ENCODE results near the gene NEB. TPM values are rescaled to one million over a fixed set of nuclear protein-coding genes. Genes with fewer than 3 reads are reported as not detected.

NEB gene
- total and polyA plus RNA-seq, 2 of the 4 experiments (the other 2 are of a cell fraction) = under 0.01 TPM; not detected in 1

GRCh38 chr2:151761687-151762086 is 27.4 kb upstream of the NEB start:
- BruUV-seq (replicated peaks) = no TSS peak
- Histone ChIP-seq H2BK15ac (ENCODE audit: low read depth, low read length) (no peak overlapping the region), H3K18ac (ENCODE audit: low read depth, low read length) (no peak overlapping the region), H2AK5ac (ENCODE audit: low read depth, low read length) (no peak overlapping the region), H3K4me2 (ENCODE audit: low read depth, low read length) (no peak overlapping the region), H3K4me1 (ENCODE audit: control insufficient read depth, insufficient read depth, low read length) (no peaks in the 10 kb centered on the region), H3K27ac (ENCODE audit: insufficient read depth, low read length) (no peak overlapping the region), H2AFZ (replicated peaks; ENCODE audit: low read length, poor library complexity) (no peak overlapping the region), H4K20me1 (ENCODE audit: insufficient read depth, low read length) (no peaks in the 10 kb centered on the region), H3K27me3 (ENCODE audit: control insufficient read depth, insufficient read depth, low read length) (no peaks in the 10 kb centered on the region; the same call in 1 of the 2 replicates), H2BK5ac (ENCODE audit: low read depth, low read length, poor library complexity, severe bottlenecking) (no peak overlapping the region), H3K9me1 (ENCODE audit: insufficient read depth, low read length) (no peaks in the 10 kb centered on the region), H3K14ac (replicated peaks; ENCODE audit: low read depth, low read length) (no peak overlapping the region), H3K9ac (ENCODE audit: low read depth, low read length) (no peak overlapping the region), H3K36me3 (ENCODE audit: control insufficient read depth, insufficient read depth, low read length) (no peaks in the 10 kb centered on the region), H2AK9ac (replicated peaks; ENCODE audit: low read depth, low read length, poor library complexity) (no peak overlapping the region), H3K4ac (ENCODE audit: low read depth, low read length) (no peak overlapping the region), H4K91ac (ENCODE audit: insufficient read depth, low read depth, low read length) (no peak overlapping the region), H2BK20ac (ENCODE audit: low read depth, low read length) (no peak overlapping the region), H3K56ac (ENCODE audit: extremely low read depth, insufficient read depth, low read length) (no peak overlapping the region), H3K9me3 (ENCODE audit: control insufficient read depth, insufficient read depth, low read length) (no peaks in the 10 kb centered on the region), H4K5ac (ENCODE audit: low read depth, low read length) (no peak overlapping the region), H3K4me3 (ENCODE audit: insufficient read depth, low read depth, low read length) (no peak overlapping the region), H3K23ac (ENCODE audit: low read depth, low read length) (no peak overlapping the region), H4K8ac (ENCODE audit: low read depth in 2 of 2, low read length in 2 of 2) (no peak overlapping the region), H3K79me1 (ENCODE audit: low read depth in 1 of 2, low read length in 2 of 2) (no peaks in the 10 kb centered on the region), H2BK120ac (ENCODE audit: low read depth, low read length) (no peak overlapping the region)
- no peak for DNase-seq
- ATAC-seq (ENCODE audit: low read depth) = no peak
- dilution Hi-C loops (cut with HindIII; ENCODE audit: low sequenced_read_pairs, unreplicated experiment) (no loop called here), intact Hi-C loops (cut with micrococcal nuclease) (no loop called here), in situ Hi-C loops (cut with MboI; ENCODE audit: low sequenced_read_pairs) (no loop called here)
- ChIA-PET CTCF (no interaction called here), POLR2A (ENCODE audit: unreplicated experiment) (no interaction called here)
- no peak for TF ChIP-seq CEBPB (IDR thresholded peaks at IDR 0.05; ENCODE audit: low read depth, low read length)
- no peak for TF ChIP-seq USF2 (IDR thresholded peaks at IDR 0.05; ENCODE audit: low read depth, low read length)
- TF ChIP-seq ELK1 (IDR thresholded peaks at IDR 0.05; ENCODE audit: borderline replicate concordance, low read depth, low read length) = no peak
- no peak for TF ChIP-seq MAFK (IDR thresholded peaks at IDR 0.05; ENCODE audit: low read depth, low read length)
- no peak for TF ChIP-seq SMC3 (IDR thresholded peaks at IDR 0.05; ENCODE audit: low read depth, low read length)
- TF ChIP-seq NFE2L2 (IDR thresholded peaks at IDR 0.05; ENCODE audit: low read depth, low read length) = no peak
- TF ChIP-seq MAZ (IDR thresholded peaks at IDR 0.05; ENCODE audit: borderline replicate concordance, low read depth, low read length) = no peak
- no peak for TF ChIP-seq POLR2A (IDR thresholded peaks at IDR 0.05; ENCODE audit: low read depth, low read length)
- no peak for TF ChIP-seq CTCF (conservative IDR thresholded peaks at IDR 0.05; ENCODE audit: low read depth, low read length)
- no peak for TF ChIP-seq CHD1 (IDR thresholded peaks at IDR 0.05; ENCODE audit: low read depth, low read length)
- no peak for TF ChIP-seq RFX5 (IDR thresholded peaks at IDR 0.05; ENCODE audit: low read depth, low read length)
- TF ChIP-seq FOS (IDR thresholded peaks at IDR 0.05; ENCODE audit: low read depth, low read length) = no peak
- no peak for TF ChIP-seq RAD21 (IDR thresholded peaks at IDR 0.05; ENCODE audit: low read length)
- TF ChIP-seq MXI1 (IDR thresholded peaks at IDR 0.05; ENCODE audit: borderline replicate concordance, low read depth, low read length) = no peak
- no peak for TF ChIP-seq BHLHE40 (IDR thresholded peaks at IDR 0.05; ENCODE audit: low read depth, low read length)

Data from IMR-90 (cell line).